ENCODE measurements around the gene PTPRA. TPM values are rescaled to one million over a fixed set of nuclear protein-coding genes. Genes with fewer than 3 reads are reported as not detected.
"Not testable (repeated sequence)": the region's sequence is repeated elsewhere in the genome, so short reads cannot be mapped to it uniquely, and the experiment has no call there.

Gene PTPRA
- total RNA-seq, 4 donors from 2014 or later, result 18.9 to 32.5 (median 27.3) TPM

- no peaks in the 10 kb centered on the region for H3K4me1 ChIP-seq
- H3K36me3 ChIP-seq, result peaks cover 0 to 29% of the 10 kb centered on the region in 2 donors
- in situ Hi-C loops (cut with MboI; ENCODE audit: low sequenced_read_pairs in 4 of 4), result loop anchor here in 1 of 4 donors (25.0 kb wide), 1 partner anchor 302 kb away; no protein-coding TSS in a partner anchor
- intact Hi-C loops (cut with DNase I; ENCODE audit: low total_unique reads), result no loop called here
- no peak for ATAC-seq
- no peak for DNase-seq
- no peak overlapping the region for H3K4me3 ChIP-seq
- no peak for TF ChIP-seq POLR2A (IDR thresholded peaks at IDR 0.05)
- TF ChIP-seq CTCF (IDR thresholded peaks at IDR 0.05 in 4 of 5, conservative IDR thresholded peaks at IDR 0.05 in 1 of 5), result no peak
- no peaks in the 10 kb centered on the region for H3K27me3 ChIP-seq
- H3K27ac ChIP-seq, result no peak overlapping the region
- no peaks in the 10 kb centered on the region for H3K9me3 ChIP-seq
These were observed 140.9 kb downstream of the PTPRA start for GRCh38 chr20:3014179-3014578.

GRCh38 chr20:3014662-3015061, 141.4 kb downstream of the PTPRA start:
- intact Hi-C loops (cut with DNase I; ENCODE audit: low total_unique reads) (no loop called here), in situ Hi-C loops (cut with MboI; ENCODE audit: low sequenced_read_pairs in 4 of 4) (loop anchor here in 1 of 4 donors (25.0 kb wide), 1 partner anchor 302 kb away; no protein-coding TSS in a partner anchor)
- Histone ChIP-seq H3K4me3 (no peak overlapping the region), H3K36me3 (peaks cover 0 to 29% of the 10 kb centered on the region in 2 donors), H3K27ac (no peak overlapping the region), H3K27me3 (no peaks in the 10 kb centered on the region), H3K9me3 (no peaks in the 10 kb centered on the region), H3K4me1 (no peaks in the 10 kb centered on the region)
- no peak for DNase-seq
- no peak for TF ChIP-seq CTCF (IDR thresholded peaks at IDR 0.05 in 4 of 5, conservative IDR thresholded peaks at IDR 0.05 in 1 of 5)
- no peak for TF ChIP-seq POLR2A (IDR thresholded peaks at IDR 0.05)
- ATAC-seq, result no peak

GRCh38 chr20:3015302-3015701, 142.0 kb downstream of the PTPRA start:
- H3K4me1 ChIP-seq; H3K27me3 ChIP-seq; DNase-seq; intact Hi-C loops (cut with DNase I; ENCODE audit: low total_unique reads); H3K27ac ChIP-seq; H3K4me3 ChIP-seq; H3K9me3 ChIP-seq; ATAC-seq: not testable (repeated sequence)
- H3K36me3 ChIP-seq, result peaks cover 0 to 29% of the 10 kb centered on the region in 2 donors
- in situ Hi-C loops (cut with MboI; ENCODE audit: low sequenced_read_pairs in 4 of 4), result loop anchor here in 1 of 4 donors (25.0 kb wide), 1 partner anchor 303 kb away; no protein-coding TSS in a partner anchor

GRCh38 chr20:3021327-3021726, 148.0 kb downstream of the PTPRA start:
- no peak for DNase-seq
- no peak overlapping the region for H3K4me3 ChIP-seq
- in situ Hi-C loops (cut with MboI; ENCODE audit: low sequenced_read_pairs in 4 of 4) (loop anchor here in 1 of 4 donors (25.0 kb wide), 1 partner anchor 309 kb away; no protein-coding TSS in a partner anchor), intact Hi-C loops (cut with DNase I; ENCODE audit: low total_unique reads) (no loop called here)
- no peaks in the 10 kb centered on the region for H3K4me1 ChIP-seq
- peak in 1 of 2 donors; percentile 27 for ATAC-seq
- H3K36me3 ChIP-seq, result peaks cover 0 to 63% of the 10 kb centered on the region in 2 donors
- no peaks in the 10 kb centered on the region for H3K9me3 ChIP-seq
- H3K27me3 ChIP-seq, result no peaks in the 10 kb centered on the region
- no peak for TF ChIP-seq POLR2A (IDR thresholded peaks at IDR 0.05)
- TF ChIP-seq CTCF (IDR thresholded peaks at IDR 0.05 in 4 of 5, conservative IDR thresholded peaks at IDR 0.05 in 1 of 5), result no peak
- no peak overlapping the region for H3K27ac ChIP-seq

GRCh38 chr20:3021777-3022176, 148.5 kb downstream of the PTPRA start:
- no peaks in the 10 kb centered on the region for H3K9me3 ChIP-seq
- H3K4me1 ChIP-seq, result no peaks in the 10 kb centered on the region
- H3K36me3 ChIP-seq, result peaks cover 0 to 66% of the 10 kb centered on the region in 2 donors
- no peaks in the 10 kb centered on the region for H3K27me3 ChIP-seq
- H3K4me3 ChIP-seq, result no peak overlapping the region
- in situ Hi-C loops (cut with MboI; ENCODE audit: low sequenced_read_pairs in 4 of 4), result loop anchor here in 1 of 4 donors (25.0 kb wide), 1 partner anchor 309 kb away; no protein-coding TSS in a partner anchor
- ATAC-seq (no peak), DNase-seq (no peak)
- intact Hi-C loops (cut with DNase I; ENCODE audit: low total_unique reads), result no loop called here
- TF ChIP-seq POLR2A (IDR thresholded peaks at IDR 0.05), result no peak
- no peak for TF ChIP-seq CTCF (IDR thresholded peaks at IDR 0.05 in 4 of 5, conservative IDR thresholded peaks at IDR 0.05 in 1 of 5)
- no peak overlapping the region for H3K27ac ChIP-seq

GRCh38 chr20:3022559-3023490, 149.5 kb downstream of the PTPRA start:
- ATAC-seq; H3K27me3 ChIP-seq; DNase-seq; H3K4me3 ChIP-seq; H3K9me3 ChIP-seq; H3K27ac ChIP-seq; intact Hi-C loops (cut with DNase I; ENCODE audit: low total_unique reads); H3K4me1 ChIP-seq: not testable (repeated sequence)
- H3K36me3 ChIP-seq, result peaks cover 0 to 66% of the 10 kb centered on the region in 2 donors
- in situ Hi-C loops (cut with MboI; ENCODE audit: low sequenced_read_pairs in 4 of 4), result loop anchor here in 1 of 4 donors (25.0 kb wide), 1 partner anchor 311 kb away; no protein-coding TSS in a partner anchor

All from gastrocnemius medialis (tissue), 4 donors.